GM12878 (cell line): ENCODE data around the gene ARID3A. TPM values are rescaled to one million over a fixed set of nuclear protein-coding genes. Genes with fewer than 3 reads are reported as not detected.

Experiments
- ATAC-seq: fragments of 200-7000 bp; cut with Tn5 transposase; 3 replicates; pipeline ENCODE4 v1.9.1; 2020; ENCODE audit warnings: mild to moderate bottlenecking, moderate library complexity
- BruUV-seq: library from RNA; stranded (reverse); fragments of 400-500 nt; replicated peaks from 2 replicates; lab custom pipeline; 2021; lab: Mats Ljungman, UMichigan
- CTCF ChIA-PET: fragments of 300-600 bp; sonication (Branson Sonifier 250); formaldehyde crosslinking; extraction: SDS; loops from one replicate; lab custom pipeline; 2021; ENCODE audit warnings: inconsistent platforms; lab: Yijun Ruan, JAX
- POLR2A ChIA-PET: fragments of 350-600 bp; formaldehyde crosslinking; extraction: SDS; loops from one replicate; lab custom pipeline; 2021; ENCODE audit warnings: inconsistent platforms; lab: Charles Lee
- RAD21 ChIA-PET: fragments of 300-600 bp; sonication (Branson Sonifier 250); formaldehyde crosslinking; loops from one replicate; lab custom pipeline; 2023; ENCODE audit warnings: antibody characterized with exemption; ENCODE audit not compliant: unreplicated experiment; lab: Charles Lee
- SMC1A ChIA-PET: fragments of 300-600 bp; sonication (Branson Sonifier 250); formaldehyde crosslinking; loops from one replicate; lab custom pipeline; 2023; ENCODE audit not compliant: unreplicated experiment, uncharacterized antibody; lab: Charles Lee
- DNase-seq: peaks from one replicate; pipeline ENCODE4 v3.0.0-alpha.2; 2011; ENCODE audit warnings: low read depth, low spot score
- FAIRE-seq: peaks from 3 replicates; lab custom pipeline; 2011; peaks lifted over from hg19 to GRCh38; lab: Jason Lieb, UNC
- H2AFZ ChIP-seq: 2 replicates; pipeline ENCODE4 v1.6.0; 2011; ENCODE audit warnings: low read depth, low read length, control low read depth; ENCODE audit not compliant: control insufficient read depth
- H3K27ac ChIP-seq: 2 replicates; pipeline ENCODE4 v1.5.1; 2011; ENCODE audit warnings: control low read depth; ENCODE audit not compliant: control insufficient read depth, insufficient read depth
- H3K27me3 ChIP-seq, 2 experiments: replicated peaks in 1 of 2; 2 replicates each; pipeline versions ENCODE4 v1.6.0 to v1.6.1; 2011; ENCODE audit warnings: low read length in 1 of 2; ENCODE audit not compliant: control insufficient read depth in 2 of 2, insufficient read depth in 2 of 2
- H3K36me3 ChIP-seq, 2 experiments: 2 replicates each; pipeline ENCODE4 v1.5.1; 2011; ENCODE audit warnings: low read length in 1 of 2; ENCODE audit not compliant: control insufficient read depth in 2 of 2, insufficient read depth in 2 of 2
- H3K4me1 ChIP-seq: 2 replicates; pipeline ENCODE4 v1.6.1; 2011; ENCODE audit warnings: mild to moderate bottlenecking, low read length, moderate library complexity, mixed read lengths; ENCODE audit not compliant: control insufficient read depth, insufficient read depth
- H3K4me2 ChIP-seq: 2 replicates; pipeline ENCODE4 v1.6.0; 2011; ENCODE audit warnings: control low read depth; ENCODE audit not compliant: control insufficient read depth, insufficient read depth
- H3K4me3 ChIP-seq: fragments of 200-600 bp; sonication (generic); 2 replicates; pipeline ENCODE4 v1.5.1; 2016
- H3K79me2 ChIP-seq: 2 replicates; pipeline ENCODE4 v1.6.0; 2011; ENCODE audit warnings: low read length; ENCODE audit not compliant: control insufficient read depth, insufficient read depth
- H3K9ac ChIP-seq: 2 replicates; pipeline ENCODE4 v1.8.0; 2011; ENCODE audit warnings: low read length, control low read depth, mixed read lengths; ENCODE audit not compliant: control insufficient read depth, insufficient read depth
- H3K9me3 ChIP-seq: replicated peaks from 3 replicates; pipeline ENCODE4 v1.5.1; 2011; ENCODE audit warnings: mild to moderate bottlenecking, low read length; ENCODE audit not compliant: control insufficient read depth, insufficient read depth
- H4K20me1 ChIP-seq: 2 replicates; pipeline ENCODE4 v1.6.0; 2011; ENCODE audit not compliant: control insufficient read depth, insufficient read depth
- CBX5 ChIP-seq: sonication (generic); IDR thresholded peaks from 2 replicates; pipeline ENCODE4 v1.6.1; 2016; ENCODE audit warnings: low read depth, moderate library complexity, mild to moderate bottlenecking, inconsistent platforms
- HCFC1 ChIP-seq: fragments of 150-350 bp; IDR thresholded peaks from 2 replicates; pipeline ENCODE4 v1.6.1; 2014; ENCODE audit warnings: low read length
- MEF2B ChIP-seq: fragments of 450-650 bp; IDR thresholded peaks from 2 replicates; pipeline ENCODE4 v1.6.1; 2018; ENCODE audit warnings: mild to moderate bottlenecking, moderate library complexity; ENCODE audit not compliant: partially characterized antibody, poor library complexity, severe bottlenecking
- PAX5 ChIP-seq: IDR thresholded peaks from 2 replicates; pipeline ENCODE4 v1.6.1; 2011; ENCODE audit warnings: low read depth, low read length, borderline replicate concordance
- SIX5 ChIP-seq: IDR thresholded peaks from 2 replicates; pipeline ENCODE4 v1.6.1; 2011; ENCODE audit warnings: mild to moderate bottlenecking, low read depth, low read length, moderate library complexity; ENCODE audit not compliant: severe bottlenecking
- SMAD5 ChIP-seq: IDR thresholded peaks from 2 replicates; pipeline ENCODE4 v1.6.1; 2016; ENCODE audit warnings: antibody characterized with exemption, low read depth
- YBX1 ChIP-seq: fragments of 450-650 bp; IDR thresholded peaks from 2 replicates; pipeline ENCODE4 v1.6.1; 2016; ENCODE audit warnings: antibody characterized with exemption
- ZNF274 ChIP-seq: IDR thresholded peaks from one replicate; pipeline ENCODE4 v1.8.0; 2011; ENCODE audit not compliant: insufficient read length, insufficient read depth
- ZSCAN29 ChIP-seq: fragments of 450-650 bp; IDR thresholded peaks from 2 replicates; pipeline ENCODE4 v1.6.1; 2017; ENCODE audit warnings: mild to moderate bottlenecking, moderate library complexity
- WGBS: methylation state at CpG from one replicate; pipeline ENCODE4 v1.1.6; 2016; ENCODE audit warnings: low lambda C conversion rate; ENCODE audit not compliant: insufficient replicate concordance, insufficient coverage; ENCODE audit errors: missing lambda C conversion rate; 5-methylcytosine and 5-hydroxymethylcytosine counted together
- in situ Hi-C: fragments of 300-500 bp; cut with MboI; formaldehyde crosslinking; loops from 9 replicates; pipeline ENCODE4 v1.14.3; 2018; ENCODE audit warnings: mixed read lengths
- intact Hi-C: fragments of 100-400 bp; cut with micrococcal nuclease; formaldehyde crosslinking; loops from one replicate; pipeline ENCODE4 v1.14.2; 2022; ENCODE audit not compliant: unreplicated experiment
- polyA plus RNA-seq, 11 experiments: library from polyadenylated mRNA; depleted of rRNA in 4 of 11; unstranded in 6 of 11; stranded (reverse) in 5 of 11; fragments of >200 nt; fragmentation: Nextera tagmentation in 4 of 11; fragmentation: Illumina TruSeq in 1 of 11; extraction: Ambion mirVana in 4 of 11; extraction: Trizol in 1 of 11; gene quantifications; 1 replicate in 1 of 11; 2 replicates in 10 of 11; pipeline versions ENCODE4 v1.2.1 to v1.2.3, GENCODE V29; 2011 to 2016; ENCODE audit warnings: inconsistent platforms in 2 of 11, missing spikeins in 2 of 11, low read depth in 1 of 11
- total RNA-seq, 4 experiments: library from RNA; depleted of rRNA in 3 of 4; stranded (reverse); fragments of >200 nt in 3 of 4; fragmentation: Illumina TruSeq in 1 of 4; extraction: Trizol in 1 of 4; gene quantifications; 2 replicates each; pipeline versions ENCODE4 v1.2.1 to v1.2.3, GENCODE V29; 2013 to 2021
- TF ChIP-seq, protein P1 (sequence below): IDR thresholded peaks from 2 replicates; pipeline ENCODE4 v1.6.1; 2011; ENCODE audit warnings: mild to moderate bottlenecking, low read depth, low read length, moderate library complexity; ENCODE audit not compliant: insufficient replicate concordance
- TF ChIP-seq, protein P2 (sequence below): IDR thresholded peaks from 2 replicates; pipeline ENCODE4 v1.6.1; 2012; ENCODE audit warnings: improper control_type of control experiment, low read depth, low read length; ENCODE audit not compliant: insufficient replicate concordance

The ARID3A gene
- total and polyA plus RNA-seq, 10 of the 15 experiments (the other 5 are each of a cell fraction or from before 2014, with no cell fraction given), result 0.76 to 70.0 (median 16.7) TPM

DNA sequence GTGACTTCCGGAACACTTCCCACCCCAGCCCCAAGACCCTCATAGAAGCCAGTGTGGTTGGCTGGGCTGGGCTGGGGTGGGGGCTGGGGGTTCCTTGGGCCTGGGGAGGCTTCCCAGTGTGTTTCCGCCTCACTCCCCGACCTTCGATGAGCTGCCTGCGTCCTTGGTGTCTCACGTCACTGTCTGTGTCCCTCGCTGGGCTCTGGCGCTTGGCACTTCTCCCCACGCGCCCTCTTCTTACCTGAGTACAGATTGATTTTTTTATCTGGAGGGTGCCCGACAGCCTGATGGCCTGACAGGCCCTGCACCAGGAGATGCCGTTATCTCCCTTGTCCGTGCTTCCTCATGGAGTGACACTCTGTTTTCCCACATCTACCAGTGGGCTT, 66.8 kb downstream of the ARID3A start:
- H3K36me3 ChIP-seq, result peaks cover 4 to 15% of the 10 kb centered on the region in 2 experiments; a peak in 3 of 4 replicates
- no TSS peak for BruUV-seq
- ChIA-PET SMC1A (no interaction called here), CTCF (interaction anchor here (0.5 kb wide), 1 partner anchor 222 kb away, joined by 3 read pairs; no protein-coding TSS in a partner anchor), POLR2A (no interaction called here), RAD21 (no interaction called here)
- no peak overlapping the region for H3K4me2 ChIP-seq
- DNase-seq, result no peak
- no peaks in the 10 kb centered on the region; the same call in 1 of the 2 replicates for H3K4me1 ChIP-seq
- in situ Hi-C loops (no loop called here), intact Hi-C loops (no loop called here)
- no peaks in the 10 kb centered on the region for H3K79me2 ChIP-seq
- H3K27ac ChIP-seq, result no peak overlapping the region
- no peak for ATAC-seq
- no peak overlapping the region for H3K4me3 ChIP-seq
- no peak overlapping the region for H3K9ac ChIP-seq
- no peaks in the 10 kb centered on the region for H4K20me1 ChIP-seq
- no peaks in the 10 kb centered on the region for H3K27me3 ChIP-seq
- TF ChIP-seq ZNF274, result no peak
- TF ChIP-seq SIX5, result no peak
- no peak for TF ChIP-seq ZSCAN29
- TF ChIP-seq, protein P1, sequence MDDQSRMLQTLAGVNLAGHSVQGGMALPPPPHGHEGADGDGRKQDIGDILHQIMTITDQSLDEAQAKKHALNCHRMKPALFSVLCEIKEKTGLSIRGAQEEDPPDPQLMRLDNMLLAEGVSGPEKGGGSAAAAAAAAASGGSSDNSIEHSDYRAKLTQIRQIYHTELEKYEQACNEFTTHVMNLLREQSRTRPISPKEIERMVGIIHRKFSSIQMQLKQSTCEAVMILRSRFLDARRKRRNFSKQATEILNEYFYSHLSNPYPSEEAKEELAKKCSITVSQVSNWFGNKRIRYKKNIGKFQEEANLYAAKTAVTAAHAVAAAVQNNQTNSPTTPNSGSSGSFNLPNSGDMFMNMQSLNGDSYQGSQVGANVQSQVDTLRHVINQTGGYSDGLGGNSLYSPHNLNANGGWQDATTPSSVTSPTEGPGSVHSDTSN, result no peak
- no peak for FAIRE-seq
- 92% methylated on average over 12 of the region's 13 CpGs for WGBS
- no peak overlapping the region for H2AFZ ChIP-seq
- no peaks in the 10 kb centered on the region for H3K9me3 ChIP-seq

DNA sequence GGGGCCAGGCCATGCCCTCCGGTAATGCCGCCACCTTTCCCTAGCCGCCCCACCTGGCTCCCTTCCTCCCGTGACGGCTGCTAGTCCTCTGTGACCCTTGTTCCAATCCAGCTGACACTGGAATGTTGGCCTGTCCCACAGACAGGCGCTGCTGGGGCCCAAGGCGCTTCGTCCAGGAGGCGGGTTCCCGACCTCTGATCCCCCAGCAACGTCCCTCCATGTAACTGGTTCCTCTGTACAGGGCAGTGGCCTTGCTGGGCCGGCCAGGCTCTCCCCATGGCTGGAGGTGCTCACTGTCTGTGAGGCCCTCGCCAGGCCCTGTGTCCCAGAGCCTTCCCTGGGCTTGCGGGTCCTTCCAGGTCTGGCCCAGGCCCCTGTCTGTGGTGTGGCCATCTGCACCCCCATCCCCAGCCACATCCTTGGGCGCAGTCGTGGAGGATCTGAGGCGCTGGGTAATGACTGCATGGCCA, 67.6 kb downstream of the ARID3A start:
- ATAC-seq (no peak), DNase-seq (no peak), FAIRE-seq (no peak)
- no peak overlapping the region for H3K9ac ChIP-seq
- H3K4me1 ChIP-seq, result no peaks in the 10 kb centered on the region; the same call in 1 of the 2 replicates
- ChIA-PET SMC1A (no interaction called here), POLR2A (no interaction called here), CTCF (no interaction called here), RAD21 (no interaction called here)
- WGBS, result 89% methylated on average over 17 of the region's 17 CpGs
- no peaks in the 10 kb centered on the region for H3K9me3 ChIP-seq
- in situ Hi-C loops, result no loop called here
- no peaks in the 10 kb centered on the region for H4K20me1 ChIP-seq
- peaks cover 4 to 15% of the 10 kb centered on the region in 2 experiments; a peak in 3 of 4 replicates for H3K36me3 ChIP-seq
- H3K79me2 ChIP-seq, result no peaks in the 10 kb centered on the region
- no TSS peak for BruUV-seq
- no peaks in the 10 kb centered on the region for H3K27me3 ChIP-seq
- no peak overlapping the region for H3K4me3 ChIP-seq
- no peak overlapping the region for H3K27ac ChIP-seq
- H2AFZ ChIP-seq, result no peak overlapping the region
- TF ChIP-seq CBX5, result no peak
- no peak for TF ChIP-seq PAX5
- no peak for TF ChIP-seq MEF2B
- TF ChIP-seq, protein P2, sequence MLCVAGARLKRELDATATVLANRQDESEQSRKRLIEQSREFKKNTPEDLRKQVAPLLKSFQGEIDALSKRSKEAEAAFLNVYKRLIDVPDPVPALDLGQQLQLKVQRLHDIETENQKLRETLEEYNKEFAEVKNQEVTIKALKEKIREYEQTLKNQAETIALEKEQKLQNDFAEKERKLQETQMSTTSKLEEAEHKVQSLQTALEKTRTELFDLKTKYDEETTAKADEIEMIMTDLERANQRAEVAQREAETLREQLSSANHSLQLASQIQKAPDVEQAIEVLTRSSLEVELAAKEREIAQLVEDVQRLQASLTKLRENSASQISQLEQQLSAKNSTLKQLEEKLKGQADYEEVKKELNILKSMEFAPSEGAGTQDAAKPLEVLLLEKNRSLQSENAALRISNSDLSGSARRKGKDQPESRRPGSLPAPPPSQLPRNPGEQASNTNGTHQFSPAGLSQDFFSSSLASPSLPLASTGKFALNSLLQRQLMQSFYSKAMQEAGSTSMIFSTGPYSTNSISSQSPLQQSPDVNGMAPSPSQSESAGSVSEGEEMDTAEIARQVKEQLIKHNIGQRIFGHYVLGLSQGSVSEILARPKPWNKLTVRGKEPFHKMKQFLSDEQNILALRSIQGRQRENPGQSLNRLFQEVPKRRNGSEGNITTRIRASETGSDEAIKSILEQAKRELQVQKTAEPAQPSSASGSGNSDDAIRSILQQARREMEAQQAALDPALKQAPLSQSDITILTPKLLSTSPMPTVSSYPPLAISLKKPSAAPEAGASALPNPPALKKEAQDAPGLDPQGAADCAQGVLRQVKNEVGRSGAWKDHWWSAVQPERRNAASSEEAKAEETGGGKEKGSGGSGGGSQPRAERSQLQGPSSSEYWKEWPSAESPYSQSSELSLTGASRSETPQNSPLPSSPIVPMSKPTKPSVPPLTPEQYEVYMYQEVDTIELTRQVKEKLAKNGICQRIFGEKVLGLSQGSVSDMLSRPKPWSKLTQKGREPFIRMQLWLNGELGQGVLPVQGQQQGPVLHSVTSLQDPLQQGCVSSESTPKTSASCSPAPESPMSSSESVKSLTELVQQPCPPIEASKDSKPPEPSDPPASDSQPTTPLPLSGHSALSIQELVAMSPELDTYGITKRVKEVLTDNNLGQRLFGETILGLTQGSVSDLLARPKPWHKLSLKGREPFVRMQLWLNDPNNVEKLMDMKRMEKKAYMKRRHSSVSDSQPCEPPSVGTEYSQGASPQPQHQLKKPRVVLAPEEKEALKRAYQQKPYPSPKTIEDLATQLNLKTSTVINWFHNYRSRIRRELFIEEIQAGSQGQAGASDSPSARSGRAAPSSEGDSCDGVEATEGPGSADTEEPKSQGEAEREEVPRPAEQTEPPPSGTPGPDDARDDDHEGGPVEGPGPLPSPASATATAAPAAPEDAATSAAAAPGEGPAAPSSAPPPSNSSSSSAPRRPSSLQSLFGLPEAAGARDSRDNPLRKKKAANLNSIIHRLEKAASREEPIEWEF, result no peak
- TF ChIP-seq SMAD5, result no peak
- TF ChIP-seq HCFC1, result no peak
- TF ChIP-seq YBX1, result no peak
- no peak overlapping the region for H3K4me2 ChIP-seq
- intact Hi-C loops, result no loop called here
